HepG2 (cell line): ENCODE data around the gene AUTS2.

Experiments
- EZH2 ChIP-seq: conservative IDR thresholded peaks from 2 replicates; pipeline ENCODE4 v1.6.1; 2012; ENCODE audit warnings: mild to moderate bottlenecking, low read depth, low read length, moderate library complexity
- FOSL2 ChIP-seq: sonication (generic); formaldehyde crosslinking; IDR thresholded peaks from 2 replicates; pipeline ENCODE4 v1.4.0; 2020; ENCODE audit warnings: missing genetic modification reagents
- NR2C2 ChIP-seq: sonication (generic); formaldehyde crosslinking; IDR thresholded peaks from 2 replicates; pipeline ENCODE4 v1.4.0; 2020; ENCODE audit warnings: missing genetic modification reagents, mild to moderate bottlenecking, moderate library complexity, borderline replicate concordance
- RFX5 ChIP-seq: IDR thresholded peaks from 2 replicates; pipeline ENCODE4 v1.6.1; 2011; ENCODE audit warnings: low read depth, low read length, improper control_type of control experiment
- ZNF333 ChIP-seq: sonication (generic); formaldehyde crosslinking; IDR thresholded peaks from 2 replicates; pipeline ENCODE4 v1.4.0; 2020; ENCODE audit warnings: mild to moderate bottlenecking, missing genetic modification reagents, borderline replicate concordance

GRCh38 chr7:69961436-69961835, 363.2 kb downstream of the AUTS2 start:
- TF ChIP-seq ZNF333 (CRISPR knock-in tag), result no peak
- no peak for TF ChIP-seq NR2C2
- TF ChIP-seq FOSL2, result no peak
- no peak for TF ChIP-seq EZH2
- no peak for TF ChIP-seq RFX5
